ENCODE results near the gene ZNF536.

DNA sequence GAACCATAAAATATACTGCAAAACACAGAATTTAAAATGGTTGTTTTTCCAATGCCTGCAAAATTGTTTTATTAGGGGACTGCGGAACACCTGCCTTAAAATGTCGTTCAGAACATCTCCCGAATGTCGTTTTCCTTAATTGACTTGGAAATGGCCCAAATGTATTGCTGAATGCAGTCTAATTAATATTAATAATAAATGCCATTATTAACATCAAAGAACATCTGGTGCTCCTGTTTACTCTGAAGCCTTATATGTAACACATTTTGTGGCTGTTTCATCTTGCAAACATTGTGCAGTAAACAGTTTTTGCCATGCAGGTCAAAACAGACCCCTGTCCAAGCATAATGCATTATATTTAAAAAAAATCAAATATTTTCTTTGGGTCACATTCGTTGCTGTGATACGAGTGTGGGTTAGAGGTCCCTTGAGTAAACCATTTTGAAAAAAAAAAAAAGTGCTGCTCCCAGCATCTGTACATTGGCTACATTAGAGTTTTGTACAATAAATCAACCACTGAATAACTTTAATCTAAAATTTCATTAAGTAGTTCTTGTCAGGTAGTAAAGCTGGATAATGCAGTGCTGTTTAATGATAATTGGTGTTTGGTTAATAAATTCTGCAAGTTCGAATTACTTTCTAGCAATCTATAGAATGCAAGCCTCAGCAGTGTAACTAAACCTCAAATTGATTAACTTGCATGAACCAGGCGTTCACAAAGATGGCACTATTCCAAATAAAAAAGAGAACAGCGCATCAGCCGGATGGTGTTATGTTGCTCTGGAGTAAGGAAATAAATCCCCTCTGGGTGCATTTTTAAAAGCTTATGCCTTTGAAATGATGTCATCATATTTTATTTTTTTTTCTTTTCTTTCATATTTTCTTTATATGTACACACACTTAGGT is 140.2 kb downstream of the ZNF536 start:
- TF ChIP-seq POLR2A (IDR thresholded peaks at IDR 0.05): no peak
- TF ChIP-seq, protein P1, sequence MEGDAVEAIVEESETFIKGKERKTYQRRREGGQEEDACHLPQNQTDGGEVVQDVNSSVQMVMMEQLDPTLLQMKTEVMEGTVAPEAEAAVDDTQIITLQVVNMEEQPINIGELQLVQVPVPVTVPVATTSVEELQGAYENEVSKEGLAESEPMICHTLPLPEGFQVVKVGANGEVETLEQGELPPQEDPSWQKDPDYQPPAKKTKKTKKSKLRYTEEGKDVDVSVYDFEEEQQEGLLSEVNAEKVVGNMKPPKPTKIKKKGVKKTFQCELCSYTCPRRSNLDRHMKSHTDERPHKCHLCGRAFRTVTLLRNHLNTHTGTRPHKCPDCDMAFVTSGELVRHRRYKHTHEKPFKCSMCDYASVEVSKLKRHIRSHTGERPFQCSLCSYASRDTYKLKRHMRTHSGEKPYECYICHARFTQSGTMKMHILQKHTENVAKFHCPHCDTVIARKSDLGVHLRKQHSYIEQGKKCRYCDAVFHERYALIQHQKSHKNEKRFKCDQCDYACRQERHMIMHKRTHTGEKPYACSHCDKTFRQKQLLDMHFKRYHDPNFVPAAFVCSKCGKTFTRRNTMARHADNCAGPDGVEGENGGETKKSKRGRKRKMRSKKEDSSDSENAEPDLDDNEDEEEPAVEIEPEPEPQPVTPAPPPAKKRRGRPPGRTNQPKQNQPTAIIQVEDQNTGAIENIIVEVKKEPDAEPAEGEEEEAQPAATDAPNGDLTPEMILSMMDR (IDR thresholded peaks at IDR 0.05): no peak
- no peak for TF ChIP-seq POLR2AphosphoS5 (IDR thresholded peaks at IDR 0.05)
- TF ChIP-seq EP300 (IDR thresholded peaks at IDR 0.05): no peak
